ENCODE measurements around the gene KRT77.

The KRT77 gene

DNA sequence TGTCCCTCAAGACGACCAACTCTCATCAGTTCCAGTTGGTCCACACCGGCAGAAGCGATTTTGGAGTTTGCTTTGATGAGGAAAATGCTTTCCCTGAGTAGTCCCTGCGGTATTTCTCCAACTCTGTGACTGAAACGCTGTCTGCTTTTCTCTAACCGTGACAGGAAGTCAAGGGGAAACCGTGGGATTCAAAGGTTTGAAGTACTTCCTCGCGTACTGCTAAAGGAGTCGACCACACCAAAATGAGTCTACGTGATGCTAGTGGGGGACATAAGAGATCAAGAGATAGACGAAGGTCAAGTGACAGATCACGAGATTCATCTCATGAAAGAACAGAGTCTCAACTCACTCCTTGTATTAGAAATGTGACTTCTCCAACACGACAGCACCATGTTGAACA lies 45.3 kb upstream of the KRT77 start:
- no peak for ATAC-seq
- TF ChIP-seq, protein P1, sequence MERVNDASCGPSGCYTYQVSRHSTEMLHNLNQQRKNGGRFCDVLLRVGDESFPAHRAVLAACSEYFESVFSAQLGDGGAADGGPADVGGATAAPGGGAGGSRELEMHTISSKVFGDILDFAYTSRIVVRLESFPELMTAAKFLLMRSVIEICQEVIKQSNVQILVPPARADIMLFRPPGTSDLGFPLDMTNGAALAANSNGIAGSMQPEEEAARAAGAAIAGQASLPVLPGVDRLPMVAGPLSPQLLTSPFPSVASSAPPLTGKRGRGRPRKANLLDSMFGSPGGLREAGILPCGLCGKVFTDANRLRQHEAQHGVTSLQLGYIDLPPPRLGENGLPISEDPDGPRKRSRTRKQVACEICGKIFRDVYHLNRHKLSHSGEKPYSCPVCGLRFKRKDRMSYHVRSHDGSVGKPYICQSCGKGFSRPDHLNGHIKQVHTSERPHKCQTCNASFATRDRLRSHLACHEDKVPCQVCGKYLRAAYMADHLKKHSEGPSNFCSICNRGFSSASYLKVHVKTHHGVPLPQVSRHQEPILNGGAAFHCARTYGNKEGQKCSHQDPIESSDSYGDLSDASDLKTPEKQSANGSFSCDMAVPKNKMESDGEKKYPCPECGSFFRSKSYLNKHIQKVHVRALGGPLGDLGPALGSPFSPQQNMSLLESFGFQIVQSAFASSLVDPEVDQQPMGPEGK (CRISPR knock-in tag; IDR thresholded peaks at IDR 0.05; ENCODE audit: borderline replicate concordance): no peak
- TF ChIP-seq SNAI2 (CRISPR knock-in tag; IDR thresholded peaks at IDR 0.05) (no peak), RARB (CRISPR knock-in tag; IDR thresholded peaks at IDR 0.05) (no peak), ZC3H10 (CRISPR knock-in tag; IDR thresholded peaks at IDR 0.05) (no peak), ZNF70 (CRISPR knock-in tag; IDR thresholded peaks at IDR 0.05) (no peak), BACH2 (CRISPR knock-in tag; IDR thresholded peaks at IDR 0.05; ENCODE audit: borderline replicate concordance) (no peak), ZFP30 (CRISPR knock-in tag; IDR thresholded peaks at IDR 0.05) (no peak), ISL1 (CRISPR knock-in tag; IDR thresholded peaks at IDR 0.05) (no peak), ESRRG (CRISPR knock-in tag; IDR thresholded peaks at IDR 0.05) (no peak), GLIS3 (CRISPR knock-in tag; IDR thresholded peaks at IDR 0.05) (no peak)
- TF ChIP-seq, protein P2, sequence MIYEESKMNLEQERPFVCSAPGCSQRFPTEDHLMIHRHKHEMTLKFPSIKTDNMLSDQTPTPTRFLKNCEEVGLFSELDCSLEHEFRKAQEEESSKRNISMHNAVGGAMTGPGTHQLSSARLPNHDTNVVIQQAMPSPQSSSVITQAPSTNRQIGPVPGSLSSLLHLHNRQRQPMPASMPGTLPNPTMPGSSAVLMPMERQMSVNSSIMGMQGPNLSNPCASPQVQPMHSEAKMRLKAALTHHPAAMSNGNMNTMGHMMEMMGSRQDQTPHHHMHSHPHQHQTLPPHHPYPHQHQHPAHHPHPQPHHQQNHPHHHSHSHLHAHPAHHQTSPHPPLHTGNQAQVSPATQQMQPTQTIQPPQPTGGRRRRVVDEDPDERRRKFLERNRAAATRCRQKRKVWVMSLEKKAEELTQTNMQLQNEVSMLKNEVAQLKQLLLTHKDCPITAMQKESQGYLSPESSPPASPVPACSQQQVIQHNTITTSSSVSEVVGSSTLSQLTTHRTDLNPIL (CRISPR knock-in tag; IDR thresholded peaks at IDR 0.05; ENCODE audit: low read depth): no peak
- TF ChIP-seq, protein P3, sequence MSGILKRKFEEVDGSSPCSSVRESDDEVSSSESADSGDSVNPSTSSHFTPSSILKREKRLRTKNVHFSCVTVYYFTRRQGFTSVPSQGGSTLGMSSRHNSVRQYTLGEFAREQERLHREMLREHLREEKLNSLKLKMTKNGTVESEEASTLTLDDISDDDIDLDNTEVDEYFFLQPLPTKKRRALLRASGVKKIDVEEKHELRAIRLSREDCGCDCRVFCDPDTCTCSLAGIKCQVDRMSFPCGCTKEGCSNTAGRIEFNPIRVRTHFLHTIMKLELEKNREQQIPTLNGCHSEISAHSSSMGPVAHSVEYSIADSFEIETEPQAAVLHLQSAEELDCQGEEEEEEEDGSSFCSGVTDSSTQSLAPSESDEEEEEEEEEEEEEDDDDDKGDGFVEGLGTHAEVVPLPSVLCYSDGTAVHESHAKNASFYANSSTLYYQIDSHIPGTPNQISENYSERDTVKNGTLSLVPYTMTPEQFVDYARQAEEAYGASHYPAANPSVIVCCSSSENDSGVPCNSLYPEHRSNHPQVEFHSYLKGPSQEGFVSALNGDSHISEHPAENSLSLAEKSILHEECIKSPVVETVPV (CRISPR knock-in tag; IDR thresholded peaks at IDR 0.05): no peak
- TF ChIP-seq, protein P4, sequence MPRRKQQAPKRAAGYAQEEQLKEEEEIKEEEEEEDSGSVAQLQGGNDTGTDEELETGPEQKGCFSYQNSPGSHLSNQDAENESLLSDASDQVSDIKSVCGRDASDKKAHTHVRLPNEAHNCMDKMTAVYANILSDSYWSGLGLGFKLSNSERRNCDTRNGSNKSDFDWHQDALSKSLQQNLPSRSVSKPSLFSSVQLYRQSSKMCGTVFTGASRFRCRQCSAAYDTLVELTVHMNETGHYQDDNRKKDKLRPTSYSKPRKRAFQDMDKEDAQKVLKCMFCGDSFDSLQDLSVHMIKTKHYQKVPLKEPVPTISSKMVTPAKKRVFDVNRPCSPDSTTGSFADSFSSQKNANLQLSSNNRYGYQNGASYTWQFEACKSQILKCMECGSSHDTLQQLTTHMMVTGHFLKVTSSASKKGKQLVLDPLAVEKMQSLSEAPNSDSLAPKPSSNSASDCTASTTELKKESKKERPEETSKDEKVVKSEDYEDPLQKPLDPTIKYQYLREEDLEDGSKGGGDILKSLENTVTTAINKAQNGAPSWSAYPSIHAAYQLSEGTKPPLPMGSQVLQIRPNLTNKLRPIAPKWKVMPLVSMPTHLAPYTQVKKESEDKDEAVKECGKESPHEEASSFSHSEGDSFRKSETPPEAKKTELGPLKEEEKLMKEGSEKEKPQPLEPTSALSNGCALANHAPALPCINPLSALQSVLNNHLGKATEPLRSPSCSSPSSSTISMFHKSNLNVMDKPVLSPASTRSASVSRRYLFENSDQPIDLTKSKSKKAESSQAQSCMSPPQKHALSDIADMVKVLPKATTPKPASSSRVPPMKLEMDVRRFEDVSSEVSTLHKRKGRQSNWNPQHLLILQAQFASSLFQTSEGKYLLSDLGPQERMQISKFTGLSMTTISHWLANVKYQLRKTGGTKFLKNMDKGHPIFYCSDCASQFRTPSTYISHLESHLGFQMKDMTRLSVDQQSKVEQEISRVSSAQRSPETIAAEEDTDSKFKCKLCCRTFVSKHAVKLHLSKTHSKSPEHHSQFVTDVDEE (CRISPR knock-in tag; IDR thresholded peaks at IDR 0.05): no peak

DNA sequence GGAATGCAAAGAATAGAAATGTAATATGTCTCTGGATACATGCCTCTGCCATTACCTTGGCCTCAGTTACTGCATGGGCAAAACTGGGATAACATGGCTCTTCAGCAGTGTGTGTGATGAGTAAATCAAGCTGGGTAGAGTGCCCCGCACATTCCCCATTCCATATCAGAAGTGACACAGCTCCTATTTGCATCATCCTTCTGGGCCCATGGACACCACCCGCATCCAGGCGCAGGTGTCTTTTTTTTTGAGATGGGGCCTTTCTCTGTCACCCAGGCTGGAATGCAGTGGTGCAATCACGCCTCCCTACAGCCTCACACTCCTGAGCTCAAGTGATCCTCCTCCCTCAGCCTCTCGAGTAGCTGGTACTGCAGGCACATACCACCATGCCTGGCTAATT lies 42.2 kb upstream of the KRT77 start:
- TF ChIP-seq PPARA (CRISPR knock-in tag; IDR thresholded peaks at IDR 0.05; ENCODE audit: borderline replicate concordance): no peak
- TF ChIP-seq, protein P1 (CRISPR knock-in tag; IDR thresholded peaks at IDR 0.05; ENCODE audit: borderline replicate concordance): no peak
- TF ChIP-seq GLIS3 (CRISPR knock-in tag; IDR thresholded peaks at IDR 0.05): no peak
- TF ChIP-seq ZNF70 (CRISPR knock-in tag; IDR thresholded peaks at IDR 0.05): no peak
- no peak for TF ChIP-seq CSDC2 (CRISPR knock-in tag; IDR thresholded peaks at IDR 0.05)
- TF ChIP-seq BACH2 (CRISPR knock-in tag; IDR thresholded peaks at IDR 0.05; ENCODE audit: borderline replicate concordance): no peak
- TF ChIP-seq ARNTL (CRISPR knock-in tag; IDR thresholded peaks at IDR 0.05; ENCODE audit: borderline replicate concordance, low read depth): no peak
- no peak for TF ChIP-seq ISL1 (CRISPR knock-in tag; IDR thresholded peaks at IDR 0.05)
- TF ChIP-seq ZNF565 (CRISPR knock-in tag; conservative IDR thresholded peaks at IDR 0.05; ENCODE audit: low read depth): no peak
- no peak for TF ChIP-seq ESRRG (CRISPR knock-in tag; IDR thresholded peaks at IDR 0.05)
- TF ChIP-seq, protein P3 (CRISPR knock-in tag; IDR thresholded peaks at IDR 0.05): no peak
- TF ChIP-seq ZFP3 (CRISPR knock-in tag; IDR thresholded peaks at IDR 0.05): no peak
- no peak for TF ChIP-seq ZC3H10 (CRISPR knock-in tag; IDR thresholded peaks at IDR 0.05)
- TF ChIP-seq ZNF8 (CRISPR knock-in tag; IDR thresholded peaks at IDR 0.05): no peak
- no peak for TF ChIP-seq RARB (CRISPR knock-in tag; IDR thresholded peaks at IDR 0.05)
- TF ChIP-seq, protein P2 (CRISPR knock-in tag; IDR thresholded peaks at IDR 0.05; ENCODE audit: low read depth): no peak
- TF ChIP-seq, protein P4 (CRISPR knock-in tag; IDR thresholded peaks at IDR 0.05): no peak
- TF ChIP-seq OSR1 (CRISPR knock-in tag; IDR thresholded peaks at IDR 0.05): no peak
- no peak for TF ChIP-seq TOX (CRISPR knock-in tag; IDR thresholded peaks at IDR 0.05; ENCODE audit: borderline replicate concordance)
- no peak for ATAC-seq

Measured in SK-N-SH treated with all-trans-retinoic acid at 6 μM for 48 hours (cell line).